ENCODE data around the gene LCN12. TPM values are rescaled to one million over a fixed set of nuclear protein-coding genes. Genes with fewer than 3 reads are reported as not detected.

The LCN12 gene
- polyA plus RNA-seq, 1 donor from 2014 or later: 2.9 TPM

- H3K27ac ChIP-seq (ENCODE audit: low read length): no peak overlapping the region
- H3K9me3 ChIP-seq (ENCODE audit: low read length): no peaks in the 10 kb centered on the region
- no peak overlapping the region for H3K9ac ChIP-seq (ENCODE audit: low read length)
- no peak overlapping the region for H3K4me3 ChIP-seq (ENCODE audit: low read length)
- no peak overlapping the region for H3K4me2 ChIP-seq (ENCODE audit: low read length)
- H4K20me1 ChIP-seq (ENCODE audit: insufficient read depth): no peaks in the 10 kb centered on the region
- TF ChIP-seq RAD21 (conservative IDR thresholded peaks at IDR 0.05): no peak
- no peak for TF ChIP-seq TAF1 (IDR thresholded peaks at IDR 0.05; ENCODE audit: low read depth)
- no peak for TF ChIP-seq SMC3 (conservative IDR thresholded peaks at IDR 0.05; ENCODE audit: poor library complexity)
- no peak for TF ChIP-seq REST (IDR thresholded peaks at IDR 0.05; ENCODE audit: borderline replicate concordance)
- no peak for TF ChIP-seq POLR2AphosphoS5 (IDR thresholded peaks at IDR 0.05)
- TF ChIP-seq EZH2 (IDR thresholded peaks at IDR 0.05; ENCODE audit: borderline replicate concordance, insufficient read depth, low read length, poor library complexity, severe bottlenecking): no peak
- TF ChIP-seq MXI1 (conservative IDR thresholded peaks at IDR 0.05; ENCODE audit: poor library complexity, severe bottlenecking): no peak
- TF ChIP-seq CTCF (IDR thresholded peaks at IDR 0.05; ENCODE audit: poor library complexity, severe bottlenecking): no peak
- no peak for TF ChIP-seq EP300 (conservative IDR thresholded peaks at IDR 0.05; ENCODE audit: poor library complexity, severe bottlenecking)
- H3K27me3 ChIP-seq (ENCODE audit: insufficient read depth, low read depth, low read length): no peaks in the 10 kb centered on the region
- H3K36me3 ChIP-seq (ENCODE audit: insufficient read depth, low read length): no peaks in the 10 kb centered on the region
- no peaks in the 10 kb centered on the region for H3K9me2 ChIP-seq (ENCODE audit: insufficient read depth, low read length)
- no peaks in the 10 kb centered on the region for H3K79me2 ChIP-seq (replicated peaks; ENCODE audit: insufficient read depth, low read length)
- no peak overlapping the region for H2AFZ ChIP-seq (ENCODE audit: low read depth, low read length)
- no peaks in the 10 kb centered on the region for H3F3A ChIP-seq (ENCODE audit: insufficient read depth, low read length, poor library complexity, severe bottlenecking)
Observed at GRCh38 chr9:136962701-136963248, 10.7 kb downstream of the LCN12 start.

GRCh38 chr9:136963341-136963740 lies 11.3 kb downstream of the LCN12 start:
- Histone ChIP-seq H3K27me3 (ENCODE audit: insufficient read depth, low read depth, low read length) (no peaks in the 10 kb centered on the region), H3K4me2 (ENCODE audit: low read length) (no peak overlapping the region), H4K20me1 (ENCODE audit: insufficient read depth) (no peaks in the 10 kb centered on the region), H3K9me3 (ENCODE audit: low read length) (no peaks in the 10 kb centered on the region), H3K4me3 (ENCODE audit: low read length) (no peak overlapping the region), H3F3A (ENCODE audit: insufficient read depth, low read length, poor library complexity, severe bottlenecking) (no peaks in the 10 kb centered on the region), H3K9ac (ENCODE audit: low read length) (no peak overlapping the region), H3K27ac (ENCODE audit: low read length) (no peak overlapping the region), H3K36me3 (ENCODE audit: insufficient read depth, low read length) (no peaks in the 10 kb centered on the region), H3K9me2 (ENCODE audit: insufficient read depth, low read length) (no peaks in the 10 kb centered on the region), H2AFZ (ENCODE audit: low read depth, low read length) (no peak overlapping the region), H3K79me2 (replicated peaks; ENCODE audit: insufficient read depth, low read length) (no peaks in the 10 kb centered on the region)
- no peak for TF ChIP-seq TAF1 (IDR thresholded peaks at IDR 0.05; ENCODE audit: low read depth)
- TF ChIP-seq CTCF (IDR thresholded peaks at IDR 0.05; ENCODE audit: poor library complexity, severe bottlenecking): no peak
- no peak for TF ChIP-seq RAD21 (conservative IDR thresholded peaks at IDR 0.05)
- TF ChIP-seq EZH2 (IDR thresholded peaks at IDR 0.05; ENCODE audit: borderline replicate concordance, insufficient read depth, low read length, poor library complexity, severe bottlenecking): no peak
- TF ChIP-seq POLR2AphosphoS5 (IDR thresholded peaks at IDR 0.05): no peak
- TF ChIP-seq SMC3 (conservative IDR thresholded peaks at IDR 0.05; ENCODE audit: poor library complexity): no peak
- TF ChIP-seq REST (IDR thresholded peaks at IDR 0.05; ENCODE audit: borderline replicate concordance): no peak
- TF ChIP-seq EP300 (conservative IDR thresholded peaks at IDR 0.05; ENCODE audit: poor library complexity, severe bottlenecking): no peak
- no peak for TF ChIP-seq MXI1 (conservative IDR thresholded peaks at IDR 0.05; ENCODE audit: poor library complexity, severe bottlenecking)

Measured in neural cell (in vitro differentiated cells).